Urothelium cell line (cell line): ENCODE data around the gene MAP3K15.

Source experiments
- DNase-seq: peaks from one replicate; pipeline ENCODE4 v3.0.0; 2011; ENCODE audit warnings: low spot score, mixed read lengths
- FAIRE-seq: peaks from 2 replicates; lab custom pipeline; 2011; peaks lifted over from hg19 to GRCh38; lab: Jason Lieb, UNC

MAP3K15 gene, protein sequence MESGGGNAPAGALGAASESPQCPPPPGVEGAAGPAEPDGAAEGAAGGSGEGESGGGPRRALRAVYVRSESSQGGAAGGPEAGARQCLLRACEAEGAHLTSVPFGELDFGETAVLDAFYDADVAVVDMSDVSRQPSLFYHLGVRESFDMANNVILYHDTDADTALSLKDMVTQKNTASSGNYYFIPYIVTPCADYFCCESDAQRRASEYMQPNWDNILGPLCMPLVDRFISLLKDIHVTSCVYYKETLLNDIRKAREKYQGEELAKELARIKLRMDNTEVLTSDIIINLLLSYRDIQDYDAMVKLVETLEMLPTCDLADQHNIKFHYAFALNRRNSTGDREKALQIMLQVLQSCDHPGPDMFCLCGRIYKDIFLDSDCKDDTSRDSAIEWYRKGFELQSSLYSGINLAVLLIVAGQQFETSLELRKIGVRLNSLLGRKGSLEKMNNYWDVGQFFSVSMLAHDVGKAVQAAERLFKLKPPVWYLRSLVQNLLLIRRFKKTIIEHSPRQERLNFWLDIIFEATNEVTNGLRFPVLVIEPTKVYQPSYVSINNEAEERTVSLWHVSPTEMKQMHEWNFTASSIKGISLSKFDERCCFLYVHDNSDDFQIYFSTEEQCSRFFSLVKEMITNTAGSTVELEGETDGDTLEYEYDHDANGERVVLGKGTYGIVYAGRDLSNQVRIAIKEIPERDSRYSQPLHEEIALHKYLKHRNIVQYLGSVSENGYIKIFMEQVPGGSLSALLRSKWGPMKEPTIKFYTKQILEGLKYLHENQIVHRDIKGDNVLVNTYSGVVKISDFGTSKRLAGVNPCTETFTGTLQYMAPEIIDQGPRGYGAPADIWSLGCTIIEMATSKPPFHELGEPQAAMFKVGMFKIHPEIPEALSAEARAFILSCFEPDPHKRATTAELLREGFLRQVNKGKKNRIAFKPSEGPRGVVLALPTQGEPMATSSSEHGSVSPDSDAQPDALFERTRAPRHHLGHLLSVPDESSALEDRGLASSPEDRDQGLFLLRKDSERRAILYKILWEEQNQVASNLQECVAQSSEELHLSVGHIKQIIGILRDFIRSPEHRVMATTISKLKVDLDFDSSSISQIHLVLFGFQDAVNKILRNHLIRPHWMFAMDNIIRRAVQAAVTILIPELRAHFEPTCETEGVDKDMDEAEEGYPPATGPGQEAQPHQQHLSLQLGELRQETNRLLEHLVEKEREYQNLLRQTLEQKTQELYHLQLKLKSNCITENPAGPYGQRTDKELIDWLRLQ (N-terminal part only)

DNA sequence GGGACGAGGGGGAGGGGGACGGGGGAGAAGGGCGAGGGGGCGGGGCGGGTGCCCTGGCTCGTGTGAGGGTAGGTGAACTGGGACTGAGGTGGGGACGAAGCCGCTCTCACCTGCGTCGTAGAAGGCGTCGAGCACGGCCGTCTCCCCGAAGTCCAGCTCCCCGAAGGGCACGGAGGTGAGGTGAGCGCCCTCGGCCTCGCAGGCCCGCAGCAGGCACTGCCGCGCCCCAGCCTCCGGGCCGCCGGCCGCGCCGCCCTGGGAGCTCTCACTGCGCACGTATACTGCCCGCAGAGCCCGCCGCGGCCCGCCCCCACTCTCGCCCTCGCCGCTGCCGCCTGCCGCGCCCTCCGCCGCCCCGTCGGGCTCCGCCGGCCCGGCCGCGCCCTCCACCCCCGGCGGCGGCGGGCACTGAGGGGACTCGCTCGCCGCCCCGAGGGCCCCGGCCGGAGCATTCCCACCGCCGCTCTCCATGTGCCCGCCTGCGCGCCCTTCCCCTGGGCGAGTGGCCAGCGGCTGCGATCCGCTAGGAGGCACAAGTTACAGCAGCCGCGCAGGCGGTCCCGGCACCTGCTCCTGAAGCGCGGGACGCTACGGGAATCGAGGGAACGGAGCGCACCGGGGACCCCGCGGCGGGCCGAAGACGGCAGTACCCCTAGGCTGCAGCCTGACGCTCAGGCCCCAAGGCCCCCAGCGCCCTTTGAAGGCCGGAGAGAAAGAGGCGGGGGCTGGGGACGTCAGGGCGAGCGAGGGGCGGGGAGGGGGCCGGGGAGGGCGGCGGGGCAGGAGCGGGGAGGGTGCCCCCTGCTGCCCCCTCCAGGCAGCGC lies at the start of gene MAP3K15:
TSS of gene MAP3K15 (minus strand) at position 718 of the 824 bp plus-strand sequence. CDS start at position 471, 247 bp downstream.
- no peak for DNase-seq
- no peak for FAIRE-seq

DNA sequence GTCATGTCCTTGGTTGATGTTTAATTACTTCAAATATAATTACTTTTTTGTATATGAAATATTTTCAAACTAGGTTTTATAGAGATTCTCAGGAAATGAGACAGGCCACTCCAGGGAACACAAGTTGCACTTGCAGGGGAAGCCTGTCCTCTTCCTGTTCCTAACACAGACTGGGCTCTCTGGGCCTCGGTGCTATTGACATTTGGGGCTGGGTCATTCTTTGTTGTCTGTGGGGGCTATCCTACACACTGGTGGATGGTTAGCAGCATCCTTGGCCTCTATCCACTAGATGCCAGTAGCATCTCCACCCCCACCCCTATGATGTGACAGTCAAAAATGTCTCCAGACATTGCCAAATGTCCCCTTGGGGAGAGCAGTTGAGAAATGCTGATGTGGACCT lies 49.3 kb upstream of the MAP3K15 start:
- FAIRE-seq = no peak
- DNase-seq = no peak

DNA sequence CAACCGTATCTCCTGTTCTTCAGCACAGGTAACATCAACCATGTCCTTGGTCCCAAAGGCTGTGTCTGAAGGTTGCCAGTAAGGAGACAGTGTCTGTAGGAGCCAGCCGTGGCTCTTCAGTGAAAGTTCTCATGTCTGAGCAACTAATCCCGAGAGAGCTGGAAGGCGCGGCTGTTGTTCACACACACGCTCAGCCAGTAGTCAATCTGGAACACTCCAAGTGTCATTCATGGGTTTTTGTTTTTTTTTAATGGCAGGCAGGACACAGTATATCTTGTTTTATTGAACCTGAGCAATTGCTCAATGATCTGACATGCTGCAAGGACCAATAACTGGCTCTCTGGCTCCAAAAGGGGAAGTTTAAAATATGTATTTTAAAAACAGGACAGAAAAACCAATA lies 48.4 kb upstream of the MAP3K15 start:
- DNase-seq (no peak), FAIRE-seq (no peak)

DNA sequence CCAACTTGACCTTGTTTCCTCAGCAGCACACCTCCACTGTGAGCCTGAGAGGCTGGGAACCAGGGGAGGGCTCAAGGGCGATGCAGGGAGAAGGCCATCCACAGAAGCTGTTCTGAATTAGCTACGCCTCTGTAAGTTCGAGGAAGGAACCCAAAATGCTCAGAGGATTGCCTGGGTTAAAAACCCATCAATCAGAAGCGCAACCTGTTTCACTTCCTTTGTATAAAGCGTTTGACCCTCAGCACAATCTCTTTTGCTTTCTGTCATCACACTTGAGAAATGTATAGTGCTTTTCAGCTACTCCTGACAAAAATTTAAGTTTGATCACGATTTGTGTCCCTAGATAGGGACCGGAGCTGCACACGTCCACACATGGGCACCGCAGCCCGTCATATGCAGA lies 48.0 kb upstream of the MAP3K15 start:
- no peak for FAIRE-seq

DNA sequence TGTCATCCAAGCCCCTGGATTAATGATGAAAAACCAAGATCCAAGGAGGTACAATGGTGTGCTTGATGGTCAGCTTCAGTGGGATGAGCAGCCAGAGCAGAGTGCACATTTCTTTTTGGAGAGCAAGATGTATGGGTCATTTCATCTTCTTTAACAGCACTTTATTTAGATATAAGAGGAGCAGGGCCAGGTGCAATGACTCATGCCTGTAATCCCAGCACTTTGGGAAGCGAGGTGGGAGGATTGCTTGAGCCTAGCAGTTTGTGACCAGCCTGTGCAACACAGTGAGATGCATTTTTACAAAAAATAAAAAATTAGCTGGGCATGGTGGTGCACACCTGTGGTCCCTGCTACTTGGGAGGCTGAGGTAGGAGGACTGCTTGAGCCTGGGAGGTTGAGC lies 45.3 kb upstream of the MAP3K15 start:
- no peak for FAIRE-seq

More for the DNA sequence above, 48.0 kb upstream of the MAP3K15 start:
- no peak for DNase-seq

DNA sequence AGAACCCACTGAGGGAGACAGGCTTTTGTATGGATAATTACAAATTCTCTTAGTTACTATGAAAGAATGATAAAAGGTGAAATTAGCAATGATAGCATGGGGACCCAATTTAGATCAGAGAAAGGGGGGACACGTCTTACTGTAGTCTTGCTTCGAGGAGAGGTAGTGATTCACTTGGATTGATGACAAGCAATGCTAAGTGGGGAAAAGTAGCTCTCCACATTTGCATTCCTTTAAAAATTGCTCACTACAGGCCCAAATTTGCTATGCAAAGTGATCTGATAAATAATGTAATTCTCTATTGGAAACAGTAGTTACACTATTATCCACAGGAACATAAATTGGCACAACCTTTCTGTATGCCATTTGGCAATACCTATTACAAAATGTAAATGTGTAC lies 42.5 kb upstream of the MAP3K15 start:
- DNase-seq (no peak), FAIRE-seq (no peak)

More for the DNA sequence above, 45.3 kb upstream of the MAP3K15 start:
- no peak for DNase-seq

DNA sequence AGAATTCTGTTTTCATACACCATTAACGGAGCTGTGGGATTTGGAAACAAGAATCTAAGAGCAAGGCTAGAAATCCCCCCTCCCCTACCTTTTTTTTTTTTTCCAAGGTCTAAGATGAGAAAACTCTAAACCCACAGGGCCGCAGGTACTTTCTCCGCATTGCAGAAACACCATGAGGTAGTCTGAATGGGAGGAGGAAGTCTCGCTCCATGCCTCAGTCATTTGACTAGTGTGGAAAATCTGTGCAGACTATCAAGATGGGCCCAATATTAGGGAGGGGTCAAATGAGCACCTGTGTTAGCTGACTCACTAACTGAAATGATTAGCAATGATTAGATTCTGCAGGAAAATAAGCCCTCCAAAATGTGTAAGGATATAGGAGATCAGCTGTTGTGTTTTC lies 40.9 kb upstream of the MAP3K15 start:
- no peak for DNase-seq
- FAIRE-seq = no peak

DNA sequence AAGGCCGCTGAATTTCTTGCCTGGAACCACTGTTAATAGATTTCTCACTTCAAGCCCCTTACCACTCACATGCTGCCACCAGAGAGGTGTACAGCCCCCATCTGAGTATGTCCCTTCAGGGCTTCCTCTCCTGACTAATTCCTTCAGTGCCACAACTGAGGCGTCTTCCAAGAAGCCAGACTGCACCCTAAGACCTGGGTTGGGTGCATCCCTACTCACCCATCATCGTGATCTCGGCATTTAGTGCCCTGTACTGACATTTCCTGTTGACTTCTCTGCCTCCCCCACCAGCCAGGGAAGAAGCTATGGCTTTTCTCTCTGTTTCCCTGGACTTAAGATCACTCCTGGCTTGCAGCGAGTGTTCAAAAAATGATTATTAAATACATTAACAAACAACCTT lies 40.4 kb upstream of the MAP3K15 start:
- no peak for DNase-seq
- FAIRE-seq = no peak

DNA sequence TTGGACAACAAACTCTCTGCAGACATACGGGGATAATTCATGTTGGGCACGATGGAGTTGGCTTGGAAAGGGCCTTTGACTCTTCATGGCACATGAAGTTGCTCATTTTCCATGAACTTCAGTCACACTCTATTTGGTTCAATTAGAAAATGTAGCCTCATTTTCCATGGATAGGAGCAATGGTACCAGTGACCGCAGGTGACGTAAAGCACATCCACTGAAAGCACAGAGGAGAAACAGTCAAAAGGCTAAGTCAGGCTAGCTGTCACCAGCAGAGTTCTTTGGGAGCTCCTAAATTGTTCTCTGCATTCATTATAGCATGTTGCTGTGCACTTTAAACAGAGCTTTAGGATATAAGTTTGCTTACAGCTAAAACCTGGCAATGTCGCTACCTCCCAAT lies 39.9 kb upstream of the MAP3K15 start:
- no peak for FAIRE-seq
- DNase-seq = no peak

DNA sequence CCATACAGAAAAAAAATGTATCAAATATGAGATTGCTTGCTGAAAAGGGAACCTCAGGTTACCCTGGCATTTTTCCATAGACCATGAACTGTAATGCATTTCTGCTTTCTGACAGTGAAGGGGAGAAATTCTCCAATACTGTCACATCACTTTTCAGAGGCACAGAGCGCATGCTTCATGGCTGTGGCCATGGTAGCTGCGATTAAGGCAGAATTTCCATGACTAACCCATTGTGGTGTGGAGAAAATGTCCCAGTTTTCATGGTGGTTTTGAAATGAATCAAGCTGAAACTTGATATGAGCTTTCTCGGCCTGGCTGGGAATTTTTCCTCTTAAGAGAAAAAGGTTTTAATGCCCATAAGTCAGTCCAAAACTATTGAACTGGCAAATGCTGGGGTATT lies 39.5 kb upstream of the MAP3K15 start:
- no peak for DNase-seq
- no peak for FAIRE-seq

DNA sequence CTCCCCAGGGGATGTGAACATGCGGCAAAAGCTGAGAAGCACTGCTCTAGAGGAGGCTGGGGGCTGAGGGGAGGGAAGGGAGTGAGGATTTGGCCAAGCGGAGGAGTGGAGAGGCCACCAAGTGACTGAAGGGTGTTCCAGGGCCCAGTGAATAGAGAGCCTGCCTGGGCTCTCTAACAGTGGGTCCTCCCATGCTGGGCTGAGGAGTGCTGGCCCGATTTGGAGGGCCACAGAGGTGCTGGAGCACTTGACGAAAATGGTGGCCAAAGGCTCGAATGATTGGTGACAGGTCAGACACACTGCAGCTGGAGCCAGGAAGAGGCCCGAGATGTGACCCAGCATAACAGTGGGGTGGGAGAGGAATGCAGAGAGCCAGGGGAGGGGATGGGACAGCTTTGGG lies 37.5 kb upstream of the MAP3K15 start:
- FAIRE-seq (no peak), DNase-seq (no peak)

DNA sequence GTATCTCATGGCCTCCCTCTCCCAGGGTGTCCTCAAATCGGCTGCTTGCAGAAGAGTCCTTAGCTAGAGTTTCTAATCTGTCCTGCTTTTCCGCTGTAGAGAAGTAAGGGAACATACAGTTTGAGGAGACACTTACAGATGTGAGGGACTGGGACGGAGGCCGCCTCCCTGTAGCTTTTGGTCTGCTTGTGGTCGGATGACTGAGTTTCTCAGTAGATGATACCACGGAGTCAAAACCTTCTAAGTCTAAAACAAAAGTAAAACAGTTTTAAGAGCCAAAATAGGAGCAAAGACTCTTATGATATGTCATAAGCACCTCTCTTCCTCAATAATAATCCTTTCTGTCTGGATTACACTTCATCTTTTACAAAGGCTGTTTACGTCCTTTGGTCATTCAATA lies 34.5 kb upstream of the MAP3K15 start:
- DNase-seq (no peak), FAIRE-seq (no peak)

DNA sequence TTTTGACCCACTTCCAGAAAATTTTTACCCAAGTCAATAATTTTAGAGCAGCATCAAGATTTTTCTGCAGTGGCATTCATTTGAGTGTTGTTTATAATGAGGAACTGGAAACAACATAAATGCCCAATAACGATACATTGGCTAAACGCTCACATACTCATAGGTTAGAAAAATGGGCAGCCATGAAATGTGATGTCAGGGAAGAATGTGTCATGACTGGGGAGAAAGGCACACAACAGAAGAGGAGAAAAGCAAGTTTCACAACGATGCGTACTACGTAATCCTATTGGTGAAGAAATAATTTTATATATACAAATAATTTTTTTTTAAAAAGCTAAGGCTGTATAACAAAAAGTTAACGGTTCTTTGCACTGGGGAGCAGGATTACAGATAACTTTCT lies 33.6 kb upstream of the MAP3K15 start:
- DNase-seq (no peak), FAIRE-seq (no peak)

DNA sequence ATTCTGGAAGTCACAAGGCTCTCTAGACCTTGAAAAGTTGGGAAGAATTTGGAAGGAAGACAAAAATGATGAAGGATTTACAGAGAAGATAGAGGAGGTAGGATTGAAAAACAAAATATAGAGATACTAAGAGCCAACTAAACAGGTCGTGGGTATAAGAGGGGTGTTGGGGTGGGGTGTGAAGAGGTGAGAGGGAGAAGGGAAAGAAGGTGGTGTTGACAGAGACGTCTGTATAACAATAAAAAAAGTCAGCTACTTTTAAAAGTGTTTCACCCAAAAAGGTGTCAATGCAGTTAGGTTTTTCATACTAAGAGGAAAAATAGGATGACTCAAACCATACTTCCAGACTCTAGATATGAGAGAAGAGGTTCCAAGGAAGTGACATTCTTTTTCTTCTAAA lies 33.0 kb upstream of the MAP3K15 start:
- no peak for DNase-seq
- FAIRE-seq = no peak

DNA sequence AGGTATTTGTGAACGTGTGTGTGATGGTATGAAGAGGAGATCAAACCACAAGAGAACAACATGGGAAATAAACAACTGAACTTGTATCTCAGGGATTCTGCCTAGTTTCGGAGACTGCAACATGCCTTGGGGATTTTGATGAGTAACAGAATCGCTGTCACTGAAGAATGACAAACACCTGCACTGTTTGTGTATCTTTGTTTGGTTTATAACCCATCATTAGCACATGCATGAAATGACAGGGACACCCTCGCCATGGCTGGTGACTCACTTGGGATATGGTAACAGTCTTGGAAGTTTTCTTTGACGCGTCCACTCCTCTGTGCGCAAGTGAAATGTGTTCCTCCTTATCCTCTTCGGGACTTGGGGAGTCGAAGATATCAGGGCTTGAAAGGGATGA lies 30.3 kb upstream of the MAP3K15 start:
- FAIRE-seq (no peak), DNase-seq (no peak)

DNA sequence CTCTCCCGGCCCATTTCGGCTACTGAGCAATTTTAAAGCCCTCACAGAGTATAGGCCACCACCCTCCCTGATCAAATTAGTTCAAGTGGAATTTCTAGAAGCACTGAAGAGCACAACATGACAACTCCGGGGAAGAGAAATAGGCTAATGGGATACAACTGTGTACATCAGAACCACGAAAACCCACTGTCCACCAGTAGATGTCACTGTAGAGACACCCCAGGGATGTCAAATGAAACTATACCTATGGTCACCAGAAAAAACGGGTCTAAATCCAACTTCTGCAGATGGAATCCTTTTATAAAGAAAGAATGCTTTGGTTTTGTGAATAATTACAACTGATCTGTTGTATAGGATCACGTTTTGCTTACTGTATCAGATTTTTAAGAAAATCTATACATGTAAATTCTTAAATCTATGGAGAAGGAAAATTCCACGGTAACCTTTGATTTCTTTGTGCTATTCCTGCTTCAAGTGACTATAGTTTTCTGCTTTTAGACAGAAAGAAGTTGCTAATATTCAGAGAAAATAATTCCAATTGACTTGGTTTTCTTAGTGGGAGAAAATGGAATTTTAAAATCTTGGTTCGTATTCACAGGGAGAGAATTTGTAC lies 29.5 kb upstream of the MAP3K15 start:
- DNase-seq (peak; percentile 22), FAIRE-seq (no peak)

DNA sequence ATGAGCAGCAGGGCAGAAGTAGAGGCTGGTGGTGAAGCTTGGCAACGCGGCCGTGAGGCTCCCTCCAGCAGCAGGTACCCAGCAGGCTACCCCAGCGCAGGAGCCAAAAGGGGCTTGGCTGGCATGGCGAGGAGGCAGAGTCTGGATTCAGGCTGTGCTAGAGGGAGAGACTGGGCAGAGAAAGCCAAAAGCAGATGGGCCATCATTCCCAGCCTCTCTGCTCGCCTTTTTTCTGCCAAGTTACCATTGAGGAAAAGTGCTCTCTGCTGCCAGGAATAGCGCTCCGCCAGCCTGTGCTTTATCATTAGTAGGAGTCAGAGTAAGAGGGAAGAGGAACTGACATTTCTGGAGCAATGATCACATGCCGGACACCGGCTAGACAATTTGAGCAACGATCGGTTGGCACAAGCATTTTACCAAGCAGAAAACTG lies 28.7 kb upstream of the MAP3K15 start:
- FAIRE-seq = no peak
- DNase-seq = no peak

DNA sequence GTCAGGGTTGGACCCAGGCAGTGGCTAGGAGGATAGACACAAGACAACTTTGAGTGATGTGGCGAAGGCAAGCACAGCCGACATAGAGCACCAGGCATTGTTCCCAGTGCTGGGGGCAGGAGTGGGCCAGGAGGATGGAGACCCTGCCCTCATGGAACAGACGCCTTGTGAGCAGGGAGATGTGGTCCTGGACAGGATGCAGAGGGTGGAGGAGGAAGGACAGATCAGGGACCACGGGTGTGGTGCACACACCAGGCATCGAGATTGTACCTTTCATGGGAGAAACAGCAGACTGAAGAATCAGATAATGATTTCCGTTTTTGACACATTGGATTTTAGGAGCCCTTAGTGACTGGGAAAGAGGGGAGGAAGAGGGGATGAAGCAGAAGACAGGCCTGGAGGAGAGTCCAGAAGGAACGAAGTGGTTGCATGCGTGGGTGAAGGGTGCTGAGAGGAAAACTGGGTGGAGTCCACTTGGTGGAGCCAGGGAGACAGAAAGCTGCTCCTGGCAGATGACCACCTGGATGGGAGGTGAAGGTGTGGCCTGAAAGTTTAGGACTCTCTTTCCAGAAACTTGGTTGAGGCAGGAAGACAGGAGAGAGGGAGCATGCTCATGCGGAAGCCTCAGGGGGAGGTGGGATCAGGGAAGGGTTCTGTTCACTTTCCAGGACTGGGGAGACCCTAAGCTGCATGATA lies 27.9 kb upstream of the MAP3K15 start:
- DNase-seq (no peak), FAIRE-seq (no peak)

DNA sequence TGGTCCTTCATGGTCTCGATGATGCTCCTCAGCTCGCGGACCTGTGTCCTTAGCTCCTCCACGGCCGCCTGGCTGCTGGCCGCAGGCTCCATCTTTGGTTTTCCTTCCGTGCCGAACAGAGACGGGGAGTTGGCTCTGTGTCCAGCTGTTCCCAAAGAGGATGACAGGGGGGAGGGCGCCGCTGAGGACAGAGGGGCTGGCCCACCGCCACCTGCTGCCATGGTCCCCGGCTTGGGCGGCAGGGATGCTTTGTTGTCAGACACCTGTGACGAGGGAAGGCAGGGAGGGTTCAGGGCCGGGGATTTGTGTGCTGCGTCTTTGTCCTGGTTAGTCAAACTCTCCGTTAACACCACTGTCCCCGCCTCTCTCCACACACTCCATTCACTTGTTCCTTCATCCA lies 26.6 kb upstream of the MAP3K15 start:
- DNase-seq (no peak), FAIRE-seq (no peak)
